ENCODE results near the gene ILF3. TPM values are rescaled to one million over a fixed set of nuclear protein-coding genes. Genes with fewer than 3 reads are reported as not detected.
A peak's percentile ranks its signal among the peaks of the same experiment; 100 is the strongest.

Gene ILF3
- total RNA-seq, 2 experiments from 2014 or later: 399 to 408 TPM

- CTCF ChIA-PET: no interaction called here
- peaks cover 20% of the 10 kb centered on the region for H3K36me3 Mint-ChIP-seq (ENCODE audit: low read depth)
- no peaks in the 10 kb centered on the region for H3K27me3 Mint-ChIP-seq (ENCODE audit: low read depth)
- no peak overlapping the region for H3K27ac Mint-ChIP-seq
- H3K9me3 Mint-ChIP-seq: no peaks in the 10 kb centered on the region
- intact Hi-C loops (cut with micrococcal nuclease): no loop called here
- DNase-seq: no peak
- H3K4me1 Mint-ChIP-seq (ENCODE audit: low read depth): peaks cover under 1% of the 10 kb centered on the region
- no peak overlapping the region for H3K4me3 Mint-ChIP-seq
These were observed 57.9 kb downstream of the ILF3 start for GRCh38 chr19:10712045-10712444.

GRCh38 chr19:10712754-10713153 is 58.6 kb downstream of the ILF3 start:
- H3K4me1 Mint-ChIP-seq (ENCODE audit: low read depth): peaks cover 4% of the 10 kb centered on the region
- no peaks in the 10 kb centered on the region for H3K9me3 Mint-ChIP-seq
- intact Hi-C loops (cut with micrococcal nuclease): no loop called here
- H3K36me3 Mint-ChIP-seq (ENCODE audit: low read depth): peaks cover 18% of the 10 kb centered on the region
- CTCF ChIA-PET: interaction anchor here (1.0 to 6.6 kb wide), 3 partner anchors 11 to 151 kb away, joined by 4 to 99 read pairs (median 5); no protein-coding TSS in a partner anchor
- no peak overlapping the region for H3K4me3 Mint-ChIP-seq
- H3K27me3 Mint-ChIP-seq (ENCODE audit: low read depth): no peaks in the 10 kb centered on the region
- no peak for DNase-seq
- H3K27ac Mint-ChIP-seq: no peak overlapping the region

GRCh38 chr19:10713317-10713716 is 59.2 kb downstream of the ILF3 start:
- Mint-ChIP-seq H3K27me3 (ENCODE audit: low read depth) (no peaks in the 10 kb centered on the region), H3K36me3 (ENCODE audit: low read depth) (peaks cover 18% of the 10 kb centered on the region), H3K9me3 (no peaks in the 10 kb centered on the region), H3K4me1 (ENCODE audit: low read depth) (peaks cover 4% of the 10 kb centered on the region), H3K4me3 (no peak overlapping the region), H3K27ac (peak overlapping the region; percentile 11)
- CTCF ChIA-PET: interaction anchor here (1.0 to 6.6 kb wide), 3 partner anchors 11 to 151 kb away, joined by 4 to 99 read pairs (median 5); no protein-coding TSS in a partner anchor
- intact Hi-C loops (cut with micrococcal nuclease): no loop called here
- DNase-seq: peak; percentile 48

DNA sequence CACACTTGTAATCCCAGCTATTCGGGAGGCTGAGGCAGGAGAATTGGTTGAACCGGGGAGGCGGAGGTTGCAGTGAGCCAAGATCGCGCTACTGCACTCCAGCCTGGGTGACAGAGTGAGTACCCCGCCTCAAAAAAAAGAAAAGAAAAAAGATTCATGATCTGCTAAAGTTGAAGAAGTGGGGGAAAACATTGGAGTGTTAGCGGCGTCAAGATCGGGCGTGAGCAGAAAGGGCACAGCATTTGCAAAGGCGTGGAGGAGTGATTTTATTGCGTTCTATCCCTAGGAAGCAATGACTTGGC is 62.9 kb downstream of the ILF3 start:
- intact Hi-C loops (cut with micrococcal nuclease): loop anchor here (1.0 to 5.0 kb wide), 15 partner anchors 14 to 211 kb away; partner anchors contain the start of genes CARM1, TIMM29, TMED1 and YIPF2
- CTCF ChIA-PET: interaction anchor here (0.5 to 6.6 kb wide), 22 partner anchors 10 to 317 kb away, joined by 3 to 99 read pairs (median 5); partner anchors contain the start of genes QTRT1 and TMED1
- Mint-ChIP-seq H3K9me3 (no peaks in the 10 kb centered on the region), H3K27ac (peak overlapping the region; percentile 82), H3K36me3 (ENCODE audit: low read depth) (peaks cover 6% of the 10 kb centered on the region), H3K4me3 (peak overlapping the region; percentile 74), H3K27me3 (ENCODE audit: low read depth) (no peaks in the 10 kb centered on the region), H3K4me1 (ENCODE audit: low read depth) (peaks cover 31% of the 10 kb centered on the region)
- no peak for DNase-seq

DNA sequence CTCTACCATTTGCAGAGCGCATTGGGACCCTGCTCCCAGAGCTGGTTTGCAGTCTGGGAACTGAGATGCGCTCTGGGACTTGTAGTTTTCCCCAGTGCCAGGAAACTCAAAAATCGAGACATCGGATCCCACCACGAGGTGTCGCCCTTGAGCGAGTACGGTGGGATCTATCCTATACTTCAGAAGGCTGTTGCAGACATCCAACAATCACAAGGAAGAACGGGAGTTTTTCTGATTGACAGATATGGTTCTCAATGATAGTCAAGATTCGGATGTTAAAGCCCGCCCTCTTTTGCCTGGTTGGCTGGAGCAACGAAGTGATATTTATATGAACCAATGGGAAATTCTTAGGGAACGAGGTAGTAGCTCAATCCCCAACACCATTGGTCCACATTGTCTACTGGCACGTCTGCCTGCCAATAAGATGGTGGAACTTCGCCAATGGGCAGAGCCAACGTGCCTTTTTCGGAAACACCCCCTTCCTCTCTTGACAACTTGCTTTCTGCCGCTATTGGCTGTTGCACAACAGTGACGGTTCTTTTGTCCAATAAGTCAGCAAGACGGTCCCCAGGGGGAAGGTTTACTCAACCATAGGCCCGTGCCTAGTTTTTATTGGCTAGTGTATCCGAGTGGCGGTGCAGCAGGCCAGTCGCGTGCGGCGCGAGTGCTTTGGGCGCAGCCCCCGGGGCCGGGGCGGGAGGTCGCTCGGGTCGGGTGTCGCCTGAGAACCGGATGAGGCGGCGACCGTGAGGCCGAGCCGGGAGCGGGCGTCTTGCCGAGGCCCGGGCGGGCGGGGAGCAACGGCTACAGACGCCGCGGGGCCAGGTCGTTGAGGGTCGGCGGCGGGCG is 63.4 kb downstream of the ILF3 start, which contains the start of gene DNM2:
Gene DNM2 (plus strand): TSS at position 724 of the 849 bp plus-strand sequence. CDS start 164 bp downstream, outside the sequence.
- Mint-ChIP-seq H3K9me3 (no peaks in the 10 kb centered on the region), H3K4me3 (peak within 1 kb of the TSS; percentile 96)
- intact Hi-C loops (cut with micrococcal nuclease): loop anchor here (1.0 to 5.0 kb wide), 15 partner anchors 14 to 211 kb away; partner anchors contain the start of genes CARM1, TIMM29, TMED1 and YIPF2

GRCh38 chr19:10718205-10719196 is 64.4 kb downstream of the ILF3 start:
- Mint-ChIP-seq H3K36me3 (ENCODE audit: low read depth) (peaks cover 6% of the 10 kb centered on the region), H3K27me3 (ENCODE audit: low read depth) (no peaks in the 10 kb centered on the region), H3K4me1 (ENCODE audit: low read depth) (peaks cover 34% of the 10 kb centered on the region), H3K4me3 (peak overlapping the region; percentile 96), H3K27ac (peak overlapping the region; percentile 84), H3K9me3 (no peaks in the 10 kb centered on the region)
- DNase-seq: peak; percentile 58
- intact Hi-C loops (cut with micrococcal nuclease): loop anchor here (5.0 kb wide), 1 partner anchor 94 kb away; no protein-coding TSS in a partner anchor
- CTCF ChIA-PET: interaction anchor here (0.6 to 6.6 kb wide), 24 partner anchors 9 to 154 kb away, joined by 3 to 99 read pairs (median 5); partner anchors contain the start of genes QTRT1 and TMED1

More for the DNA sequence above, 63.4 kb downstream of the ILF3 start, which contains the start of gene DNM2:
- peak; percentile 99 for DNase-seq
- Mint-ChIP-seq H3K4me1 (ENCODE audit: low read depth) (peaks cover 31% of the 10 kb centered on the region), H3K36me3 (ENCODE audit: low read depth) (peaks cover 4% of the 10 kb centered on the region), H3K27me3 (ENCODE audit: low read depth) (no peaks in the 10 kb centered on the region), H3K27ac (peak within 1 kb of the TSS; percentile 84)
- CTCF ChIA-PET: interaction anchor here (0.5 to 6.6 kb wide), 26 partner anchors 10 to 317 kb away, joined by 3 to 99 read pairs (median 5); partner anchors contain the start of genes QTRT1 and TMED1

GRCh38 chr19:10719466-10719961 is 65.4 kb downstream of the ILF3 start:
- Mint-ChIP-seq H3K36me3 (ENCODE audit: low read depth) (peaks cover 3% of the 10 kb centered on the region), H3K27me3 (ENCODE audit: low read depth) (no peaks in the 10 kb centered on the region), H3K27ac (peak overlapping the region; percentile 62), H3K4me3 (peak overlapping the region; percentile 96), H3K9me3 (no peaks in the 10 kb centered on the region), H3K4me1 (ENCODE audit: low read depth) (peaks cover 36% of the 10 kb centered on the region)
- DNase-seq: no peak
- CTCF ChIA-PET: interaction anchor here (0.8 to 6.6 kb wide), 7 partner anchors 11 to 153 kb away, joined by 3 to 99 read pairs (median 3); no protein-coding TSS in a partner anchor
- intact Hi-C loops (cut with micrococcal nuclease): loop anchor here (5.0 kb wide), 1 partner anchor 93 kb away; no protein-coding TSS in a partner anchor

DNA sequence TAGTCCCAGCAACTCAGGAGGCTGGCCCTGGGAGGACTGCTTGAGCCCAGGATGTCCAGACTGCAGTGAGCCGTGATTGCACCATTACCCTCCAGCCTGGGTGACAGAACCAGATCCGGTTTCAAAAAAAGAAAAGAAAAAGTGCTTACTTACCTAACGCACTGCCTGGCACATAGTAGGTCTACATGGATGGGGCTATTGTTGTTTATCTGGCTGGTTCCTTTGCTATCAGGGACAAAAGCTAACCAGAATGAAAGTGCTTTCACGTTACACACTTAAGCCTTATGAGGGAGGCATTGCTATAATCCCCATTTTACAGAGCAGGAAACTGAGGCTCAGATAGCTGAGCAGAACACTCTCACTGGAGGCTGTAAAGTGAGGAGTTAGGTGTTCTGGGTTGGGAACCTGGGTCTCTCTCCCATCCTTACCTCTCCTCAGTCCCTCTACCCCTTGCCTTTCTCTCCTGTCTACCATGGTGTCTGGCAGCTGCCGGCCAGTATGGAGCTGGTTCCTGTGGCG is 66.5 kb downstream of the ILF3 start:
- no peak overlapping the region for H3K27ac Mint-ChIP-seq
- H3K4me1 Mint-ChIP-seq (ENCODE audit: low read depth): peaks cover 42% of the 10 kb centered on the region
- intact Hi-C loops (cut with micrococcal nuclease): no loop called here
- CTCF ChIA-PET: interaction anchor here (1.2 to 1.7 kb wide), 2 partner anchors 22 to 138 kb away, joined by 3 to 7 read pairs; no protein-coding TSS in a partner anchor
- H3K4me3 Mint-ChIP-seq: no peak overlapping the region
- H3K9me3 Mint-ChIP-seq: no peaks in the 10 kb centered on the region
- H3K36me3 Mint-ChIP-seq (ENCODE audit: low read depth): peaks cover 3% of the 10 kb centered on the region
- no peaks in the 10 kb centered on the region for H3K27me3 Mint-ChIP-seq (ENCODE audit: low read depth)
- DNase-seq: no peak

DNA sequence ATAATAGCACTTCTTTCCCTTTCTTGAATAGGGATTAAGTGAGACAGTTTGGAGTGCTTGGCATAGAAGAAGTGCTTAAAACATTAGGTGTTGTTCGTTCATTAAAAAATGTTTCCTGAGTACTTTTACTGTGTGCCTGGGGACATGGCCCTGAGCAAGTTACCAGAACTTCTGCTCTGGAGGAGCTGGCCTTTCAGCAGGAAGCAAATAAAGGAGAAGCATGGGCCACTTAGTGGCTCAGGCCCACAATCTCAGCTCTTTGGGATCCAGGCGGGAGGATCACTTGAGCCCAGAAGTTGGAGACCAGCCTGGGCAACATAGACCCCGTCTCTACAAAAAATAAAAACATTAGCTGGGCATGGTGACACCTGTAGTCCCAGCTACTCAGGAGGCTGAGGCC is 69.4 kb downstream of the ILF3 start:
- Mint-ChIP-seq H3K27ac (no peak overlapping the region), H3K27me3 (ENCODE audit: low read depth) (no peaks in the 10 kb centered on the region), H3K4me3 (no peak overlapping the region), H3K4me1 (ENCODE audit: low read depth) (peaks cover 56% of the 10 kb centered on the region), H3K36me3 (ENCODE audit: low read depth) (peaks cover 10% of the 10 kb centered on the region), H3K9me3 (no peaks in the 10 kb centered on the region)
- DNase-seq: no peak
- intact Hi-C loops (cut with micrococcal nuclease): no loop called here
- CTCF ChIA-PET: interaction anchor here (0.7 to 1.5 kb wide), 3 partner anchors 37 to 141 kb away, joined by 3 to 6 read pairs (median 4); no protein-coding TSS in a partner anchor

DNA sequence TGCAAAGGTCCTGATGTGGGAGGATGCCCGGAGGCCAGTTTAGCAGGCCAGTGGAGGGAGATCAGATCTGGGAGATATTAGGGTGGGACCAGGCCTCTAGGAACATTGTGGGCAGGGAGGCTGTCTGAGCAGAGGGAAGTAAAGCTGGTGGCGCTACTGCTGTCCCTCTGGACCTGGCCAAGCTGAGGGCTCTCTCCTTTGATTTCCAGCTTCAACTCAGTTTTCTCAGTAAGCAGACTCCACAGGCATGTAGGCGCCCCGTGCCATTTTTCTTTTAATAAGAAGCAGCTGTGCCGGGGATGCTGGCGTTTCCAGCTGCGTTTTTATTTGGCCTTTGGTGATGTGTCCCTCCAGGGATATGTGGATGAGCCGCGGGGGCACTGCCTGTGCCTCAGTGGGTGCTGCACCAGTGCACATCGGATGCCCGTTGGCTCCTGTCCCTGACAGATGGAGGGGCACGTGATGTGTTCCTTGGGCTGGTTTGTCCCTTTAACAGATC is 70.5 kb downstream of the ILF3 start:
- DNase-seq: no peak
- Mint-ChIP-seq H3K27me3 (ENCODE audit: low read depth) (no peaks in the 10 kb centered on the region), H3K4me3 (no peak overlapping the region), H3K36me3 (ENCODE audit: low read depth) (peaks cover 10% of the 10 kb centered on the region), H3K27ac (no peak overlapping the region), H3K9me3 (no peaks in the 10 kb centered on the region), H3K4me1 (ENCODE audit: low read depth) (peaks cover 53% of the 10 kb centered on the region)
- CTCF ChIA-PET: no interaction called here
- intact Hi-C loops (cut with micrococcal nuclease): no loop called here

DNA sequence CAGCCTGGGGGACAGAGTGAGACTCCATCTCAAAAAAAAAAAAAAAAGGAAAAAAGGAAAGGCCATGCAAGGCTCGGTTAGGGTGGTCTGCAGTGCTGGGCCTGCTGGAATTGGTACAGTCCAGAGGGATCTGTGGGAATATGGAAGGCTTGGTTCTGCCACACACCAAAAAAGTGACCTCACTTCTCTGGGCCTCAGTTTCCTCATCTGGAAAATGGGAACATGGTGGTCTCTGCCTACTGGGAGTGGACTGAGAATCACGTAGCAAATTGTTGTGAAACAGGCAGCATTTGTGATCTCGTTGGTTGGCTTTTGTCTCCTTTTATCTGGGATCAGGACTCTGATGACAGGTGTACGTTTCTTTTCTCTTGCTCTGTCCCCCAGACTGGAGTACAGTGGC is 71.3 kb downstream of the ILF3 start:
- no peaks in the 10 kb centered on the region for H3K27me3 Mint-ChIP-seq (ENCODE audit: low read depth)
- no peaks in the 10 kb centered on the region for H3K9me3 Mint-ChIP-seq
- H3K4me1 Mint-ChIP-seq (ENCODE audit: low read depth): peaks cover 54% of the 10 kb centered on the region
- intact Hi-C loops (cut with micrococcal nuclease): no loop called here
- H3K27ac Mint-ChIP-seq: no peak overlapping the region
- peaks cover 10% of the 10 kb centered on the region for H3K36me3 Mint-ChIP-seq (ENCODE audit: low read depth)
- H3K4me3 Mint-ChIP-seq: no peak overlapping the region
- CTCF ChIA-PET: no interaction called here
- no peak for DNase-seq
